GM08714 (cell line): ENCODE results near the gene PXDN.

ENCODE experiments used
- H3K4me3 ChIP-seq: fragments of 200-500 bp; sonication (Bioruptor generic); 2 replicates; pipeline ENCODE4 v1.5.1; 2014; ENCODE audit warnings: mild to moderate bottlenecking, low read length, inconsistent platforms
- ZNF274 ChIP-seq: IDR thresholded peaks from 2 replicates; pipeline ENCODE4 v1.6.1; 2012; ENCODE audit warnings: mild to moderate bottlenecking, low read depth, low read length

The PXDN gene

GRCh38 chr2:1752751-1753150 is 8.4 kb upstream of the PXDN start:
- no peak for TF ChIP-seq ZNF274
- H3K4me3 ChIP-seq, result no peak overlapping the region

GRCh38 chr2:1751767-1752725 is 7.7 kb upstream of the PXDN start:
- no peak for TF ChIP-seq ZNF274
- no peak overlapping the region for H3K4me3 ChIP-seq

- no peak overlapping the region for H3K4me3 ChIP-seq
- TF ChIP-seq ZNF274, result no peak
Measured at GRCh38 chr2:1750933-1751766, 6.8 kb upstream of the PXDN start.

GRCh38 chr2:1750270-1750932 is 6.1 kb upstream of the PXDN start:
- no peak for TF ChIP-seq ZNF274
- H3K4me3 ChIP-seq, result no peak overlapping the region

GRCh38 chr2:1749489-1750119 is 5.3 kb upstream of the PXDN start:
- no peak for TF ChIP-seq ZNF274
- H3K4me3 ChIP-seq, result no peak overlapping the region

GRCh38 chr2:1748741-1749488 is 4.6 kb upstream of the PXDN start:
- no peak overlapping the region for H3K4me3 ChIP-seq
- no peak for TF ChIP-seq ZNF274

- no peak overlapping the region for H3K4me3 ChIP-seq
- no peak for TF ChIP-seq ZNF274
Measured at GRCh38 chr2:1748176-1748740, 3.9 kb upstream of the PXDN start.

- TF ChIP-seq ZNF274, result no peak
- no peak overlapping the region for H3K4me3 ChIP-seq
Measured at GRCh38 chr2:1747065-1747941, 3.0 kb upstream of the PXDN start.

- TF ChIP-seq ZNF274, result no peak
- H3K4me3 ChIP-seq, result no peak overlapping the region
Measured at GRCh38 chr2:1746174-1747064, 2.1 kb upstream of the PXDN start.

- TF ChIP-seq ZNF274, result no peak
- H3K4me3 ChIP-seq, result no peak overlapping the region
Measured at GRCh38 chr2:1745171-1746023, 1.1 kb upstream of the PXDN start.
